ENCODE results near the gene TINCR. TPM values are rescaled to one million over a fixed set of nuclear protein-coding genes. Genes with fewer than 3 reads are reported as not detected.

Gene TINCR
- total RNA-seq, 1 experiment from 2014 or later, result 0.17 TPM

GRCh38 chr19:5536337-5536894 is 31.3 kb downstream of the TINCR start:
- H3K56ac ChIP-seq (ENCODE audit: insufficient read length, low read depth, low read length), result no peak overlapping the region
- H3K79me2 ChIP-seq (ENCODE audit: insufficient read depth, low read length), result no peaks in the 10 kb centered on the region
- H3K14ac ChIP-seq (ENCODE audit: insufficient read depth, low read length), result peak overlapping the region; percentile 81
- H2AFZ ChIP-seq (ENCODE audit: low read length), result no peak overlapping the region
- H2BK120ac ChIP-seq (ENCODE audit: low read depth, low read length, poor library complexity, severe bottlenecking), result no peak overlapping the region
- Mint-ChIP-seq H3K9me3 (peaks cover 25 to 32% of the 10 kb centered on the region in 2 experiments), H3K27ac (peak overlapping the region; percentile 49 to 98 (median 85); a peak in 5 of 7 replicates), H3K27me3 (ENCODE audit: low read depth) (peaks cover 68% of the 10 kb centered on the region), H3K4me1 (peaks cover 12 to 21% of the 10 kb centered on the region in 2 experiments), H3K36me3 (ENCODE audit: insufficient read depth in 1 of 3, low read depth in 3 of 3) (peaks cover 8 to 12% (median 8%) of the 10 kb centered on the region in 3 experiments), H3K4me3 (peak overlapping the region; percentile 21 to 69; a peak in 4 of 5 replicates)
- peaks cover 7% of the 10 kb centered on the region for H3K9me3 ChIP-seq (ENCODE audit: control insufficient read depth, low read depth, low read length)
- no peaks in the 10 kb centered on the region for H3K79me1 ChIP-seq (ENCODE audit: insufficient read depth, low read depth, low read length, poor library complexity, severe bottlenecking)
- no peak overlapping the region for H4K8ac ChIP-seq (replicated peaks; ENCODE audit: insufficient read length, low read depth, low read length)
- H2BK12ac ChIP-seq (ENCODE audit: insufficient read length, low read depth, low read length), result peak overlapping the region; percentile 37
- no peak overlapping the region for H3K4ac ChIP-seq (ENCODE audit: low read depth, low read length)
- H2BK20ac ChIP-seq (ENCODE audit: low read depth, low read length, poor library complexity, severe bottlenecking), result no peak overlapping the region
- H2BK5ac ChIP-seq (ENCODE audit: insufficient read length, low read length), result no peak overlapping the region
- no peak overlapping the region for H3K27ac ChIP-seq (ENCODE audit: insufficient read length, low read depth, low read length)
- no peaks in the 10 kb centered on the region for H4K20me1 ChIP-seq (ENCODE audit: control insufficient read depth, insufficient read depth, insufficient read length)
- no peak overlapping the region for H3K23ac ChIP-seq (ENCODE audit: insufficient read length, low read depth, low read length)
- H3K23me2 ChIP-seq (ENCODE audit: insufficient read length, low read depth, low read length, poor library complexity, severe bottlenecking), result no peaks in the 10 kb centered on the region
- H3T11ph ChIP-seq (ENCODE audit: low read length), result no peak overlapping the region
- H4K5ac ChIP-seq (ENCODE audit: insufficient read length, low read depth, low read length), result no peak overlapping the region
- H2AK5ac ChIP-seq (ENCODE audit: insufficient read length, low read length), result no peak overlapping the region
- no CpG with 5 or more reads among the region's 38 CpGs for WGBS (ENCODE audit: extremely low coverage, insufficient read length, low lambda C conversion rate)
- TF ChIP-seq CTCF (conservative IDR thresholded peaks at IDR 0.05), result no peak
- no peak overlapping the region for H2BK15ac ChIP-seq (ENCODE audit: low read depth, low read length)
- peak overlapping the region; percentile 84 for H3K18ac ChIP-seq (ENCODE audit: insufficient read length, low read depth, low read length)
- no peaks in the 10 kb centered on the region for H3K27me3 ChIP-seq (ENCODE audit: insufficient read depth, low read length)
- peak overlapping the region; percentile 53 for H3K4me2 ChIP-seq (ENCODE audit: insufficient read depth, insufficient read length, low read length)
- H4K91ac ChIP-seq (ENCODE audit: insufficient read length, low read depth, low read length), result no peak overlapping the region
- no peak overlapping the region for H3K9ac ChIP-seq (ENCODE audit: extremely low read depth, insufficient read length, low read length)
- peaks cover 2% of the 10 kb centered on the region; the same call in 1 of the 2 replicates for H3K4me1 ChIP-seq (ENCODE audit: insufficient read depth, low read length)
- DNase-seq, result peak; percentile 96
